ENCODE results near the gene DMWD. TPM values are rescaled to one million over a fixed set of nuclear protein-coding genes. Genes with fewer than 3 reads are reported as not detected.

Gene DMWD
- total and polyA plus RNA-seq, 2 of the 13 experiments (the other 11 are each of a cell fraction or from before 2014, with no cell fraction given) = 10.3 to 14.9 TPM

GRCh38 chr19:45770192-45771101, 22.2 kb downstream of the DMWD start (continued):
- TF ChIP-seq IKZF5 (CRISPR knock-in tag; IDR thresholded peaks at IDR 0.05) (peak; percentile 89), ZNF737 (CRISPR knock-in tag; IDR thresholded peaks at IDR 0.05; ENCODE audit: borderline replicate concordance) (no peak), MXI1 (IDR thresholded peaks at IDR 0.05; ENCODE audit: borderline replicate concordance, low read depth, low read length) (peak; percentile 28; the same call in 1 of the 3 replicates), XRCC5 (optimal IDR thresholded peaks at IDR 0.05; ENCODE audit: low read length) (peak; percentile 70), ZNF143 (CRISPR knock-in tag; IDR thresholded peaks at IDR 0.05) (peak; percentile 42; the same call in 1 of the 2 replicates), DMTF1 (CRISPR knock-in tag; IDR thresholded peaks at IDR 0.05) (no peak), ZNF776 (CRISPR knock-in tag; IDR thresholded peaks at IDR 0.05) (peak; percentile 44; the same call in 1 of the 2 replicates), ZNF230 (CRISPR knock-in tag; IDR thresholded peaks at IDR 0.05) (no peak), AHR (CRISPR knock-in tag; IDR thresholded peaks at IDR 0.05) (peak; percentile 55), TBX2 (CRISPR knock-in tag; IDR thresholded peaks at IDR 0.05; ENCODE audit: borderline replicate concordance) (peak; percentile 80; the same call in 1 of the 2 replicates), ETV6 (CRISPR knock-in tag; conservative IDR thresholded peaks at IDR 0.05) (no peak; the same call in 1 of the 2 replicates), ZNF780A (CRISPR knock-in tag; IDR thresholded peaks at IDR 0.05) (peak; percentile 62; the same call in 1 of the 2 replicates), ZGPAT (CRISPR knock-in tag; IDR thresholded peaks at IDR 0.05) (peak; percentile 92), ZNF563 (CRISPR knock-in tag; IDR thresholded peaks at IDR 0.05) (peak; percentile 93), ZNF773 (CRISPR knock-in tag; IDR thresholded peaks at IDR 0.05; ENCODE audit: borderline replicate concordance) (peak; percentile 37; the same call in 1 of the 2 replicates), PRPF4 (IDR thresholded peaks at IDR 0.05; ENCODE audit: low read depth, low read length, poor library complexity, severe bottlenecking) (no peak), TEAD2 (CRISPR knock-in tag; IDR thresholded peaks at IDR 0.05) (0 out of 2 replicates have a peak, but pooled peaks have one; percentile 58), ZMYM4 (CRISPR knock-in tag; IDR thresholded peaks at IDR 0.05) (peak; percentile 60), XBP1 (CRISPR knock-in tag; IDR thresholded peaks at IDR 0.05) (peak; percentile 73; the same call in 1 of the 2 replicates), HNF4G (IDR thresholded peaks at IDR 0.05; ENCODE audit: borderline replicate concordance, low read depth, low read length) (no peak), HNF4G (CRISPR knock-in tag; IDR thresholded peaks at IDR 0.05; ENCODE audit: borderline replicate concordance, low read depth) (no peak), NFE2L1 (CRISPR knock-in tag; IDR thresholded peaks at IDR 0.05; ENCODE audit: borderline replicate concordance) (0 out of 2 replicates have a peak, but pooled peaks have one; percentile 37), ZBTB21 (CRISPR knock-in tag; IDR thresholded peaks at IDR 0.05) (peak; percentile 60), MAFK (conservative IDR thresholded peaks at IDR 0.05 in 1 of 2, IDR thresholded peaks at IDR 0.05 in 1 of 2; ENCODE audit: low read length in 2 of 2) (no peak), ZNF761 (CRISPR knock-in tag; conservative IDR thresholded peaks at IDR 0.05) (0 out of 2 replicates have a peak, but pooled peaks have one; percentile 62), ZNF432 (CRISPR knock-in tag; IDR thresholded peaks at IDR 0.05; ENCODE audit: borderline replicate concordance) (no peak)
